Measurements from ENCODE around the gene TRAF7.
"Not testable (repeated sequence)": the region's sequence is repeated elsewhere in the genome, so short reads cannot be mapped to it uniquely, and the experiment has no call there.

TRAF7 gene

GRCh38 chr16:2155091-2155950 is at the start of gene TRAF7:
TRAF7 (plus strand) TSS chr16:2155782; CDS start chr16:2163921, 8,139 bp downstream.
- peaks cover 9% of the 10 kb centered on the region; the same call in 1 of the 2 replicates for H3K36me3 ChIP-seq (ENCODE audit: insufficient read depth, low read length)
- peak within 1 kb of the TSS; percentile 96 for H3K9ac ChIP-seq (ENCODE audit: low read depth, low read length)
- H3K9me3 ChIP-seq (ENCODE audit: control insufficient read depth, insufficient read depth, low read length) = no peaks in the 10 kb centered on the region
- H3K4me1 ChIP-seq (ENCODE audit: insufficient read depth, low read length) = peaks cover 22% of the 10 kb centered on the region; the same call in 1 of the 2 replicates

- H3K9me3 ChIP-seq (ENCODE audit: control insufficient read depth, insufficient read depth, low read length); H3K4me1 ChIP-seq (ENCODE audit: insufficient read depth, low read length); H3K9ac ChIP-seq (ENCODE audit: low read depth, low read length); H3K36me3 ChIP-seq (ENCODE audit: insufficient read depth, low read length): not testable (repeated sequence)
Measured at GRCh38 chr16:2106211-2106610, 49.4 kb upstream of the TRAF7 start.

GRCh38 chr16:2107121-2107790 is 48.3 kb upstream of the TRAF7 start:
- not testable (repeated sequence) for H3K4me1 ChIP-seq (ENCODE audit: insufficient read depth, low read length); H3K9me3 ChIP-seq (ENCODE audit: control insufficient read depth, insufficient read depth, low read length); H3K9ac ChIP-seq (ENCODE audit: low read depth, low read length); H3K36me3 ChIP-seq (ENCODE audit: insufficient read depth, low read length)

- H3K36me3 ChIP-seq (ENCODE audit: insufficient read depth, low read length); H3K9me3 ChIP-seq (ENCODE audit: control insufficient read depth, insufficient read depth, low read length); H3K9ac ChIP-seq (ENCODE audit: low read depth, low read length); H3K4me1 ChIP-seq (ENCODE audit: insufficient read depth, low read length): not testable (repeated sequence)
Measured at GRCh38 chr16:2107791-2108125, 47.8 kb upstream of the TRAF7 start.

- H3K9me3 ChIP-seq (ENCODE audit: control insufficient read depth, insufficient read depth, low read length); H3K9ac ChIP-seq (ENCODE audit: low read depth, low read length); H3K4me1 ChIP-seq (ENCODE audit: insufficient read depth, low read length); H3K36me3 ChIP-seq (ENCODE audit: insufficient read depth, low read length): not testable (repeated sequence)
Measured at GRCh38 chr16:2108446-2109270, 46.9 kb upstream of the TRAF7 start.

- not testable (repeated sequence) for H3K4me1 ChIP-seq (ENCODE audit: insufficient read depth, low read length); H3K36me3 ChIP-seq (ENCODE audit: insufficient read depth, low read length); H3K9ac ChIP-seq (ENCODE audit: low read depth, low read length); H3K9me3 ChIP-seq (ENCODE audit: control insufficient read depth, insufficient read depth, low read length)
Measured at GRCh38 chr16:2109271-2109580, 46.4 kb upstream of the TRAF7 start.

GRCh38 chr16:2109872-2110271 is 45.7 kb upstream of the TRAF7 start:
- not testable (repeated sequence) for H3K9ac ChIP-seq (ENCODE audit: low read depth, low read length); H3K9me3 ChIP-seq (ENCODE audit: control insufficient read depth, insufficient read depth, low read length); H3K36me3 ChIP-seq (ENCODE audit: insufficient read depth, low read length)

GRCh38 chr16:2110332-2111008 is 45.1 kb upstream of the TRAF7 start:
- H3K9me3 ChIP-seq (ENCODE audit: control insufficient read depth, insufficient read depth, low read length); H3K4me1 ChIP-seq (ENCODE audit: insufficient read depth, low read length); H3K9ac ChIP-seq (ENCODE audit: low read depth, low read length); H3K36me3 ChIP-seq (ENCODE audit: insufficient read depth, low read length): not testable (repeated sequence)

More at GRCh38 chr16:2109872-2110271, 45.7 kb upstream of the TRAF7 start:
- H3K4me1 ChIP-seq (ENCODE audit: insufficient read depth, low read length) = not testable (repeated sequence)

- H3K9ac ChIP-seq (ENCODE audit: low read depth, low read length); H3K36me3 ChIP-seq (ENCODE audit: insufficient read depth, low read length); H3K9me3 ChIP-seq (ENCODE audit: control insufficient read depth, insufficient read depth, low read length); H3K4me1 ChIP-seq (ENCODE audit: insufficient read depth, low read length): not testable (repeated sequence)
Measured at GRCh38 chr16:2111009-2111353, 44.6 kb upstream of the TRAF7 start.

- not testable (repeated sequence) for H3K9ac ChIP-seq (ENCODE audit: low read depth, low read length); H3K4me1 ChIP-seq (ENCODE audit: insufficient read depth, low read length); H3K36me3 ChIP-seq (ENCODE audit: insufficient read depth, low read length); H3K9me3 ChIP-seq (ENCODE audit: control insufficient read depth, insufficient read depth, low read length)
Measured at GRCh38 chr16:2111412-2112335, 43.9 kb upstream of the TRAF7 start.

- H3K9ac ChIP-seq (ENCODE audit: low read depth, low read length); H3K9me3 ChIP-seq (ENCODE audit: control insufficient read depth, insufficient read depth, low read length); H3K36me3 ChIP-seq (ENCODE audit: insufficient read depth, low read length); H3K4me1 ChIP-seq (ENCODE audit: insufficient read depth, low read length): not testable (repeated sequence)
Measured at GRCh38 chr16:2112539-2113106, 43.0 kb upstream of the TRAF7 start.

- not testable (repeated sequence) for H3K4me1 ChIP-seq (ENCODE audit: insufficient read depth, low read length); H3K36me3 ChIP-seq (ENCODE audit: insufficient read depth, low read length); H3K9me3 ChIP-seq (ENCODE audit: control insufficient read depth, insufficient read depth, low read length); H3K9ac ChIP-seq (ENCODE audit: low read depth, low read length)
Measured at GRCh38 chr16:2114225-2114624, 41.4 kb upstream of the TRAF7 start.

- H3K9ac ChIP-seq (ENCODE audit: low read depth, low read length); H3K36me3 ChIP-seq (ENCODE audit: insufficient read depth, low read length); H3K4me1 ChIP-seq (ENCODE audit: insufficient read depth, low read length); H3K9me3 ChIP-seq (ENCODE audit: control insufficient read depth, insufficient read depth, low read length): not testable (repeated sequence)
Measured at GRCh38 chr16:2114885-2115590, 40.5 kb upstream of the TRAF7 start.

Data from ES-I3 (cell line).